GM19035 (cell line): ENCODE data around the gene PABPC1L.

Source experiments
- ATAC-seq: cut with Tn5 transposase; IDR thresholded peaks from one replicate; pipeline ENCODE4 v1.9.1; 2021; ENCODE audit not compliant: unreplicated experiment

PABPC1L gene

DNA sequence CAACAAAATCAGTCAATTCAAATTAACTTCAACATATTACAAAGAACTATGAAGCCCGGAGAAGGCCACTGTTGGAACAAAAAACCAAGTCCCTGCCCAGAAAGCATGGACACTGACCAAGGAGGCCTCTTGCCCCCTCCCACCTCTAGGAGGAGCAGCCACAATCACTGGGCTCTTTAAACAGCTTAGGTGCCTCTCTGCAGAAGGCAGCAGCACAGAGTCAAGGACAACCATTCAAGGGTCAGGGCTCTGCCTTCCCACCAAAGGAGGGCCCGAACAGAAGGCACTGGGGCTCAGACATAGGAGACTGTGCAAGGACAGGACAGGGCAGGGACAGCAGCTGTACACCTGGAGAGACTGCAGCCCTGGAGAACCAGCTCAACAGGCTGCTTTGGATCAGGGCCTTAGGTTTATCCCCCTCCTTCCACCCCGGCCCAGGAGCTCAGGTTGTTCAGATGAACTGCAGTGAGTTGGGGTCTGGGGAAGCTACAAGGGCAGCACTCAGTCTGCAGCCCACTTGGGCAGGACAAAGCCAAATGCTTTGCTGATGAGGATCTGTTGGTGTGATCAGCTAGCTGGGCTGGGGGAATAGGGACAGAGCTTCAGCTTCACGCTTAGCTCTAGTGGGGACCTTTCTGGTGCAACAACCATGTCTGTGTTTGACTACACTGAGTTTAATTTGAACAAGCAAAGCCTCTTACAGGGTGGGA, 32.6 kb downstream of the PABPC1L start:
- ATAC-seq = no peak

DNA sequence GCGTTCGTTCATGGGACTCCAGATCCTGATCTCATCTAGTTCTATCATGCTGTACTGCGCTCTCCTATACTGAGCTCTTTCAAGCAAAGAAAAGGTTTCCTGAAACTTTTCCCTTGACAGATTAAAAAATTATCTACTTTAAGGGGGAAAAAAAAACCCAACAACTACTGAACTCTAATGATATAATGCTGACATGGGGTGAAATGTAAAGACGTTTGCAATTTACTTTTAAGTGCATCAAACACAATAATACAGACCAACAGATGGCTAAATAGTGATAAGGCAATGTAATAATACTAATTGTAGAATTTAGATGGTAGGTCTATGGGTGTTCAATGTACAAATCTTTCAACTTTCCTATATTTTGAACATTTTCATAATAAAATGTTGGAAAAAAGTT, 34.0 kb downstream of the PABPC1L start:
- no peak for ATAC-seq

DNA sequence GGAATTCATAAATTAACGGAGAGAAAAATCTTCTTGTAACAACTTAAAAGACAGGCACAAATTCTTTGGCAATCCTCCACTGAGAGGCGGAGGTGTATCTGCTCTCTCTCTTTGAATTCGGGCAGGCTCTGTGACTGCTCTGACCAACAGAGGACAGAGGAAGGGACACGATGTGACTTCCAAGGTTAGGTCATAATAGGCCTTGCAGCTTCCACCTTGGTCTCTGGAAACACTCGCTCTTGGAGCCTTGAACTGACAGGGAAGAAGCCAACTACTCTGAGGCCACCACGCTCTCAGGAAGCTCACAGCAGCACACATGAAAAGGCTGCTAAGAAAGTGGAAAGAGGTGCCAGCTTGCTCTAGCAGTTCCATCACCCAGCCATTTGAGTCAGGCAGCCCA, 35.4 kb downstream of the PABPC1L start:
- ATAC-seq = no peak

DNA sequence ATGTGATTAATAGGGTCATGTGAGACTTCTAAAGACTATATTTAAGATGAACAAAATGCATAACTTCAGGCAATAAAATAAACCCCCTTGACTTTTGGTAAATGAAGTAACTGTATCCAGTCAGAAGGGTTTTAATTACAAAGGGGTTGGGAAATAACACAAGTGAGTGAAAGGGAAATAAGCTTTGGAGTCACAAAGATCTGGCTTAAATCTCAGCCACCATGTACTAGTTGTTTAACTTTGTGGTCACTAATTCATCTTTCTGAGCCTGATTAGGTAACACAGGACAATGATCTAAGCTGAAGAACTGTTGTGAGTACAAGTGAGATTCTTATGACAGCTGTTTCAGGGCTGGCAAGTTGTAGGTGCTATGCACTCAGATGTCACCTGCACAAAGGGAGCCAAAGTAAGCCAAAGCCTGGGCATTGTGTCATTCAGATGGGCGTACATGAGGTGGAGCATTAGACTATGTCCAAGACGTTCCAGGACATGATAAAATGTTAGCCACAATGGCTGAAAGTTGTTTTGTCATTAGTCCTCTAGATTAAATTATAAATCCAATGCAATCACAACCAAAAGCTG, 36.5 kb downstream of the PABPC1L start:
- ATAC-seq = no peak

DNA sequence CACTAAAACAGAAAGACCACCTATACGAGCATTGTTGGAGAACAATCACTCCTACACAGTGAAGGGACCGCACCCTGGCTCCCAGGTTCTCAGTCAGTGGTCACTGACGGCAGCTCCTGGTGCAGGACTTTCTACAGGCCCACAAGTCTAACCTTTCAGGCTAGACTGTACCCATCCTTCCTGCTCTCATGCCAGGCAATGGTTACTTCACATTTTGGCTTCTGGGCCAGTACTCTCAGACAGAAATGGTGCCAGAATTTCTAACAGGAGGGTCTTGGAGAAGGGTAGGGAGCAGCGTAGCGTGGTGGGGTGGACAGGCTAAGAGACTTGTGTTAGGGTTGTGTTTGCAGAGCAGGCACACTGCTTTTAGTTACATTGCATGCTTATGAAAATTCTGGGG, 38.2 kb downstream of the PABPC1L start:
- ATAC-seq = no peak

DNA sequence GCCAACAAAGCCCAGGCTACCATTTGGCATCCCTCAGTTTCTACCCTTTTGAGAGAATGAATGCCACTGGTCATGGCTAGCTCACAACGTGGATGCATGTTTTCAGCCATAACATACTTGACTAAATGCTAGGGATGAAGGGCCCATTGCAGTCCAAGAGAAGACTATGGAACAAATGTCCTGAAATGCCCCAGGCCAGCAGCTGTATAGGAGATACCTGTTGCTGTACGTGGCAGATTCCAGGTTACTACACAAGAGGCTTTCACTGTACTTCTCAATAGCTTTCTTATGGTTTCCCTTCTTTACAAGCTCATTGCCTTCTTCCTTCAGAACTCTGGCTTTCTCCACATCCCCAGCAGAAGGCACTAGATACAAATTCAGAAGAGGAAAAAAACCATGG, 38.7 kb downstream of the PABPC1L start:
- no peak for ATAC-seq

DNA sequence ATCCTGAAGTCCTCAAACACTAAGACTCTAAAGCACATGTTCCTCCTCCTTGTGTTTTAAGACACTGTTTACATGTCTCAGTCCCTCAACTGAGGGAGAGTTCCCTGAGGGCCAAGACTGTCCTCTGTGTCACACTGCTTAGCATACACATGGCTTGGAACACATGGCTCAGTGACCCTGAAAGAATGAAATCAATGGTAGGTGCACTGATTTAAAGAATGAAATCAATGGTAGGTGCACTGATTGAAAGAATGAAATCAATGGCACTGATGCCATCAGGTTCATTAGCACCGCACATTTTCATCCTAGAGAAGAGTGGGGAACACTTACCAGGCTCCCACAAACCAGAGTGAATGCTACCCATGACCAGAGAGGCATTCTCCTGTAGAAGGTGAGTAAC, 40.5 kb downstream of the PABPC1L start:
- ATAC-seq = no peak

DNA sequence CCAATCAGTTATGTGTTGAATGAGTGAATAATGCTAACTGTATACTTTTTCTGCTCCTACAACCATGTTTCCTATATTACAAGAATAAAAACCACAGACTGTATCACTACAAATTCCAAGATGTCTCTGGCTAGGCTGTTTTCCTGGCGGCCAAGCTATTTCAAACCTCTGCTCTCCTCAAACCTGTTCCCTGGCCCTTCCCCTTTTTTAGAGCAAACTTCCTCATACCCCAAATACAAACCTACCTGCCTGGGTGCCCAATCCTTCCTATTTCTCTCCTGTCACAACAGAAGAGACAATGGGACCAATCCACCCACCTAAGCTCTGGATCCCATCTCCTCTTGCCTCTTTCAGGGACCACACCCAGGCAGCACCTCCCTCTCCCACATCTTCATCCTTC, 42.9 kb downstream of the PABPC1L start:
- no peak for ATAC-seq

DNA sequence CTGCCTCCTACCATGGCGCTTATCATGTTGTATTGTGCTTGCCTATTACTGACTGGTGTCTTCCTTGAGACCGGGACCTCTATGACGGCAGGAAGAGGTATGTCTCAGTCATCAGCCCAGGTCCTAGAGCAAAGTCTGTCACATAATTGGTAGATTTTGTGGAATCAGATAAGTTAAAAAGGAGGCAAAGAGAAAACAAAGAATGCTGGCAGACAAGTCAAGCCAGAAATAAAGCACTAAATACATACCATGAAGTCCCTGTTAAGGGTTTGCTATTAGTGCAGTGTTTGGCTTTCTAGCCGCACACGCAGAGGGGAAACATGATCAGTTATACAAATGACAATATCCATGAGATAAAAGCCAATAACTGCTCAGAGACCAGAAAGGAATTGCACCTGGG, 44.4 kb downstream of the PABPC1L start:
- ATAC-seq = no peak

DNA sequence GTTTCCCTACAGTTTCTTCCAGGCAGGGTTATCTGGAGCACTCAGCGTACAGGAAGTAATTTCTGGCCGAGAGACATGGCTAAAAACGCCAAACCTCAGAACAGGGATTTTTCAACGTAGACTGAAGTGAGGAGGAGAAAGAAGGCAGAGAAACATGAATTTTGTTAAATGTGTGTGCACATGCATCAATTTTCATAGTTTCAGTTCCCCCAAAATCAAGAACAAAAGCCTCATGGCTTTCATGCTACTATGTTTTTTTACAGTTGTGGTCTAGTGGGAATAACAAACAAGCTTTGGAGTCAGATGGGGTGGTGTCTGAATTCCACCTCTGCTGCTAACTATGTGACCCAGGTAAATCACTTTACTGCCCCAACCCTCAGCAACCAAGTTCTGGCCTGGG, 45.4 kb downstream of the PABPC1L start:
- ATAC-seq = no peak

DNA sequence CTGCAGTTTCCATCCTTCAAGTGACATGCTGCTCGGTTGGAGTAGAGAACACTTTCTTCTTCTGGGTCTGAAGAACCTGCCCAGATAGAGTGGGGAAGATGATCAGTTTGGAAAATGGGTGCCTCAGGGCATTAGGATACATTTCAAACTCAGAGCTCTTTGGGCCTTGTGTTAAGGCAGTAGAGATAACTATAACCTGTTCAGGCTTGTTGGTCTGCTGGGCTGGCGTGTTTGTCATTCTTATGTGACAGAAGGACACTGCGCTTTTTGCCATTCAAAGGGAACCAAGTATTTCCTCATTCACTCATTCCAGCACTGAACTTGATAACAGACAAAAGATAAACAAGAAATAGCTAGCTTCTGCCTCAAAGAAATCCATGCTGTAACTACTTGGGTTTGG, 46.5 kb downstream of the PABPC1L start:
- no peak for ATAC-seq

DNA sequence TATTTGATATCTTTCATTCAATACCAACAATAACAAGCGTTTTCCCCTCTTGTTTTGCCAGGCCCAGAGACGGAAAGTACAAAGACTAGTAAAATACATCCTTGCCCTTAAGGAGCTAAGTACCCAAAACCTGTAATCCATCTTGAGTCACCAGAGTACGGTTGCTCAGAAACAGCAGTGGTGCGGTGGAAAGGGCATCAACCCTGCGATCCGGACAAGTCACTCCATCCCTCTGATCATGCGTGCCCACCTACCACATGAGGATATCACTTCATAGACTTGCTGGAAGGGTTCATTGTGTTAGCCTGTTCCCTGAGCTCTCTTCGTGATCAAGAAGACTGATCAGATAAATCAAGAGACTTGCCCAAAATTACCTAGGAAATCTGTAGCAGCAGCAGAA, 48.4 kb downstream of the PABPC1L start:
- ATAC-seq = no peak

DNA sequence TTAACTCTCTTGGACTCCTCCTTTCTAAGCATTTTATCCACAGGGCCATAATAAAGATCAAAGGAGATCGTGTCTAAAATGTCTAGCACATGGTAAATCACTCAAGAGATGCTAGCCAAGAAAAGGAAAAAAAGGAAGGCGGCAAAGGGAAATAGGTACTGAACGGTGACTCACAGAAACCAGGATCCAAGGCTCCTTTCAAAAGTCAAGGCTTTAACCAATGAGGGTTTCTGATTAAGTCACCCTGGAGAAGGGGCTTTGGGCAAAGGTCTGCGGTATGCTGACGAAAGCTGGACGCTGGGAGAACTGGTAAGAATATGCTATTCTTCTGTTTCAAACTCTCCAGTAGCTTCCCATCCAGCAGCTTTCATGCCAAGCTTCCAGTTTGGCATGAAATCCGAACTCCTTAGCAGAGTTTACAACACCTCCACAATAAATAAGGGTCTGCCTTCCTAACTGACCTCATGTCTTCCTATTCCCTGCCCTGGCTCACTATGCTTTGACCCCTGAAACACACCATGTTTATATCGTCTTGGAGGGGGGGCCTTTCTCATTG, 49.3 kb downstream of the PABPC1L start:
- ATAC-seq = peak; percentile 8

DNA sequence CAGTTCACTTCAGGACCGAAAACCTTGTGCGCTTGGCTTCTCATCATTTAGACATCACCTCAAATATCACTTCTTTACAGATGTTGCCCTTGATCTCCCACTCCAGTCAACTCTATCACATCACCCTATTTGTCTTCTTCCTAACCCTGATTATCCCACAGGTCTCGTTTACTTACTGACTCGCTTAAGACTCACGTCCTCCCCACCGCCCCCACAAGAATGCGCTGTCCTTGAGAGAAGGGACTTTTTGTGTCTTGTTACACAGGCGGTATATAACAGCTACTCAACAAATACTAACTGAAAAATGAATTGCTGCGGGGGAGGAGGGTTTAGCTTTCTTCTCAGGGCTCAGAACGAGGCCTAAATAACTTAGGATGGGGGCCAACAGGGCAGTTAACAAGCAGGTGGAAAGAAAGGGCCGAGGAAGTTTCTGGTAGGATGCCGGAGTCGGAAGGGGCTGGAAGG, 49.8 kb downstream of the PABPC1L start:
- peak; percentile 26 for ATAC-seq

DNA sequence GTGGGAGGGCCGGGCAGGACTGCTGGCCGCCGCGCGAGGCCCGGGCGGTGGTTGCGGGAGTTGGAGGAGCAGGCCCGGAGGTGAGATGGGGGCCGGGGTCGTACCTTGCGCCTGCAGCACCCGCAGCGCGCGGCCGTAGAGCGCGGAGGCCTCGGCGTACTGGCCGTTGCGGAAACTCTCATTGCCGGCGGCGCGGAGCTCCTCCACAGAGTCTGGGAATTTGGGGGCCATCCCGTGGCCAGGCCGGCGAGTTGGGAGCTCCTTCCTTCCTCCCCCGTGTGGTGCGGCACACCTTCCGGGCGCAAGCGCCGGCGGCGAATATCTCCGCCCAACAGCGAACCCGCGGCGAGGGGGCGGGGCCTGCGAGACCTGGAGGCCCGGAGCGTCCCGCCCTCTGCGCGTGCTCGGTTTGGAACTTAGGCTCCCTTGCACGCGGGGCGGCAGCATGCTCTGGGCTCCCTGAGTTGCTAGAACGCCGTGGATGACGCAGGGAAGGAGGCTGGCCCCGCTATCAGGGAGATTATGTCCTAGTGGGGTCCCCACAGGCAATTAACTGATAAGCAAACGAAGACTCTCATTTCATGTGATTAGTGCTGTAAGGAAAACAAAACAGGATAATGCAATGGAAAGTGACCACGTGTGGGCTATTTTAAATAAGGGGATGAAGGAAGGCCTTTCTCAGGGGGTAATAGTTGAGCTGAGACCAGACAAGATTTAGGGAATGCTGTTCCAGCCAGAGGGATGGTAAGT, 50.4 kb downstream of the PABPC1L start, which contains the start of gene TOMM34:
TSS of gene TOMM34 (minus strand) at position 295 of the 750 bp plus-strand sequence. CDS start at position 231, 64 bp downstream.
- peak; percentile 79 for ATAC-seq

DNA sequence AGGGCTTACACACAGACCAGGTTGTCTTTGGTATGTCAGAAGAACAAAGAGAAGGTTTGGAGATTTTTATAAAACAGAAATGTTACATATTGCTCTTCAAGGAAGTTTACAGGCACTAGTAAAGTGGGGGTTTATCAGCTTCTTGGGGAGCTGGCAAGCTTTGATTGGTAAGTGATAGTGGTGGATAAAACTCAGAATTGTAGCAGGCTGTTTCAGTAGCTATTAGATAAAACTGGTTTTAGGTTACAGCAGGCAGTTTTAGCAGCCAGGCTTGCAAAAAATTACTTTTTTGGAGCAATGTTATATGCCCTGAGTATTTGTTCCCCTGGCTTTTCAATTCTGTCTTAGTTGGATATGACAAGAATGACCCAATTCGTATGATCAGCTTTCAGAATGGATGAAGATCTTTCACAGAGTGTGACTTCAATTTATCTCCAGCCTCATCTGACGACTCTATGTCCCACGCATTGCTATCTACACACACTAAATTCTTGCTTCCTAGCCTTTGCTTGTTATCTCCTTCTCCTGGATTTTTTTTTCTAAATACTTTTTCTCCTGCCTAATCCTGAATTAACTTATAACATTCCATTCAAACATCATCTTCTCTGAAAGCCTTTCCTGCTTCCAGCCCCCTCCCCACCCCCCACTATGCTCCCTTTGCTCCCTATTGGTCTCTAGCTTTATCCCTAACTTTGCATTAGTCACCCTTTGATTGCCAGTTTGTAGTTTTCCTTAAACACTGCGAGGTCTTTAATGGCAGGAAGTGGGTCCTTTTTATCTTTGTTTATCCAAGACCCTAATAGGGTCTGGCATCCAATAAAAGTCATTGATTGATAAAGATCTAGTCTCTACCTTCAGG, 51.4 kb downstream of the PABPC1L start:
- no peak for ATAC-seq

DNA sequence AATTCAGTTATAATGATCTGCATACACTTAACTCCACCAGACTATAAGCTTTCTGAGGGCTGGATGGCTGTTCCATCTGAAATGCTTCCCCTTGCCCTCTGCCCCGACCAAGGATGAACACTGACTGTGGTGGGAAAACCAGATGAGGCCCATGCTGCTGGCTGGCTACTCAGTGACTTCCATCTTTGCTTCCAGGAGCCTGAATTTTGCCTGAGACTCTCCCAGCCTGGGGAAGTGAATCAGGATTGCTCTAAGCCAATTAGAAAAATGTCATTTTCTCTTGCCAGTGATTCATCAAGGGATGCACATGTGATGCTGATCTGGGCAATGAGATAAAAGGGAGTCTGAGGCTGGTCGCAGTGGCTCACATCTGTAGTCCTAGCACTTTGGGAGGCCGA, 52.0 kb downstream of the PABPC1L start:
- no peak for ATAC-seq

DNA sequence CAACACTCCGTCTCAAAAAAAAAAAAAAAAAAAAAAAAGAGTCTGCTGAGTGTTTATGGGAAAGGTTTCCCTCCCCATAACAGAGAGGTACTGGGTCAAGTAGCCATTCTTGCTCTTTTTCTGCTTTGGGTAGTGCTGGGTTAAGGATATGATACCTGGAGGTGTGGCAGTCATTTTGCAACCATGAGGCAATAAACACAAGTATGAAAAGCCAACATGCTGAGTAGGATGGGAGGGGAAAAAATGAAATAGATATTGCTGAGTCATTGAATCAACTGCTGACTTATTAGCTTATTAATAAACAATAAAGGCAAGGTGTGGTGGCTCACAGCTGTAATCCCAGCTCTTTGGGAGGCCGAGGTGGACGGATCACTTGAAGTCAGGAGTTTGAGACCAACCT, 52.6 kb downstream of the PABPC1L start:
- no peak for ATAC-seq

DNA sequence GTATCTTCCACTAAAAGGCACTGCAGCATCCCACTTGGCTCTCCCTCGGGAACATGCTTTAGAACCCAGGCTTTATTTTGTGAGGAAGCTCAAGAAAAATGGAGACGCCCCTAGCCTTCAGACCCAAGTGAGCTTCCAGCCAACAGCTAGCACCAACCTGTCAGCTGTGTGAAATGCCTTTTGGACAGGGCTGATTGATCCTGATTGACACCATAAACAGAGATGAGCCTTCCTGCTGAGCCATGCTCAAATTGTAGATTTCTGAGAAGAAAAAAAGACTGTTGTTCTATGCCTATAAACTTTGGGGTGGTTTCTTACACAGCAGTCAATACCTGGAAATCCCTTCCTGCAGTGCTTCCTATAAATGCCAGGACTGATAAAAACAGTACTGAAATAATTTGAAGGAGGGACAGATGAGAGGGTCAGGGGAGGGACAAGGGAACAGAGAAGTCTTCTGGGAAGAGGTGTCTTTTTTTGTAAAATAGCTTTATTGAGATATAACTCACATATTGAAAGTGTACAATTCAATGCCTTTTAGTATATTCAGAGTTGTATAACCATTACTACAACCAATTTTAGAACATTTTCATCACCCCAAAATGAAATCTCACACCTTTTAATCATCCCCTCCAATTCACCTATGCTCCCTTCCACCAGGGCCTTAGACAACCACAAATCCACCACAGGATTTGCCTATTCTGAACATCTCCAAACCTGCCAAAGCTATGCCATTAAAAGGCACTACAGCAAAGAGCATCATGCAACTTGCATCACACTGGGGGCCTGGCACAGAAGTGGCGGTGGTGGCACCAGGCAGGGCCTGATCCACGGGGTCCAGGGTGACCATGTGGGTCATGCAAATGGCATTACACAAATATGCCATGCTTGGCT, 53.7 kb downstream of the PABPC1L start:
- no peak for ATAC-seq

DNA sequence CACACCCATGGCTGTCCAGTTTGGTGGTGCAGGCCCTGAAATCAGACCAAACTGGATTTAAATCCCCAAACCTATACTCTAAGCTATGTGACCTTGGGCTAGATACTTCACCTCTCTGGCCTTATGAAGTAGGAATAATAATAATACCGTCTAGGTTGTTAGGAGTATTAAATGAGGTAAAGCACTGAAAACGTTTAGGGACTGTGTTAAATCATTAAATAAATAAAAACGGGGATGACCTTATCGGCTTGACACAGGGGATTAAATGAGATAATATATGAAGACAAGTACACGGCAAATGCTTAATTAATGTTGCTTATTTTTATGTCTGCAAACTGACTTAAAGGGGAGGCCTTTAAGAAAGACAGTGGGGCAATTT, 55.8 kb downstream of the PABPC1L start:
- no peak for ATAC-seq
